Keratinocyte (primary cell): Measurements from ENCODE around the gene MAEL.

Experiments
- EZH2 ChIP-seq: IDR thresholded peaks from one replicate; pipeline ENCODE4 v1.6.1; 2012; ENCODE audit warnings: inconsistent platforms, mild to moderate bottlenecking, low read length, moderate library complexity
- TF ChIP-seq, protein P1 (sequence below), 3 experiments: IDR thresholded peaks in 1 of 3; conservative IDR thresholded peaks in 1 of 3; optimal IDR thresholded peaks in 1 of 3; 2 replicates in 2 of 3; 3 replicates in 1 of 3; pipeline versions ENCODE3 to v1.5.1; 2011; ENCODE audit warnings: low read length in 3 of 3, mild to moderate bottlenecking in 3 of 3, moderate library complexity in 2 of 3, control low read depth in 1 of 3, inconsistent platforms in 1 of 3; ENCODE audit not compliant: insufficient read depth in 2 of 3; ENCODE audit errors: extremely low read depth in 1 of 3

GRCh38 chr1:167054946-167055630 lies 66.0 kb downstream of the MAEL start:
- TF ChIP-seq, protein P1, sequence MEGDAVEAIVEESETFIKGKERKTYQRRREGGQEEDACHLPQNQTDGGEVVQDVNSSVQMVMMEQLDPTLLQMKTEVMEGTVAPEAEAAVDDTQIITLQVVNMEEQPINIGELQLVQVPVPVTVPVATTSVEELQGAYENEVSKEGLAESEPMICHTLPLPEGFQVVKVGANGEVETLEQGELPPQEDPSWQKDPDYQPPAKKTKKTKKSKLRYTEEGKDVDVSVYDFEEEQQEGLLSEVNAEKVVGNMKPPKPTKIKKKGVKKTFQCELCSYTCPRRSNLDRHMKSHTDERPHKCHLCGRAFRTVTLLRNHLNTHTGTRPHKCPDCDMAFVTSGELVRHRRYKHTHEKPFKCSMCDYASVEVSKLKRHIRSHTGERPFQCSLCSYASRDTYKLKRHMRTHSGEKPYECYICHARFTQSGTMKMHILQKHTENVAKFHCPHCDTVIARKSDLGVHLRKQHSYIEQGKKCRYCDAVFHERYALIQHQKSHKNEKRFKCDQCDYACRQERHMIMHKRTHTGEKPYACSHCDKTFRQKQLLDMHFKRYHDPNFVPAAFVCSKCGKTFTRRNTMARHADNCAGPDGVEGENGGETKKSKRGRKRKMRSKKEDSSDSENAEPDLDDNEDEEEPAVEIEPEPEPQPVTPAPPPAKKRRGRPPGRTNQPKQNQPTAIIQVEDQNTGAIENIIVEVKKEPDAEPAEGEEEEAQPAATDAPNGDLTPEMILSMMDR (optimal IDR thresholded peaks at IDR 0.05 in 1 of 3, IDR thresholded peaks at IDR 0.05 in 1 of 3, conservative IDR thresholded peaks at IDR 0.05 in 1 of 3; ENCODE audit: extremely low read depth in 1 of 3, insufficient read depth in 2 of 3, low read length in 3 of 3) = no peak
- TF ChIP-seq EZH2 = no peak
